Breast epithelium (tissue), 3 donors: ENCODE results near the gene RASGRF2.

Source experiments
- CTCF ChIP-seq, 3 donors: fragments of 450-650 bp; IDR thresholded peaks; one replicate each; pipeline ENCODE4 v1.5.1; 2016 to 2017; ENCODE audit warnings: antibody characterized with exemption in 3 of 3, mild to moderate bottlenecking in 3 of 3, moderate library complexity in 3 of 3
- POLR2A ChIP-seq: fragments of 450-650 bp; IDR thresholded peaks from one replicate; pipeline ENCODE4 v1.6.1; 2016; ENCODE audit warnings: antibody characterized with exemption, mild to moderate bottlenecking, moderate library complexity
- POLR2AphosphoS5 ChIP-seq, 3 donors: sonication (generic); formaldehyde crosslinking; IDR thresholded peaks; one replicate each; pipeline ENCODE4 v1.6.1; 2017; ENCODE audit warnings: antibody characterized with exemption in 3 of 3

DNA sequence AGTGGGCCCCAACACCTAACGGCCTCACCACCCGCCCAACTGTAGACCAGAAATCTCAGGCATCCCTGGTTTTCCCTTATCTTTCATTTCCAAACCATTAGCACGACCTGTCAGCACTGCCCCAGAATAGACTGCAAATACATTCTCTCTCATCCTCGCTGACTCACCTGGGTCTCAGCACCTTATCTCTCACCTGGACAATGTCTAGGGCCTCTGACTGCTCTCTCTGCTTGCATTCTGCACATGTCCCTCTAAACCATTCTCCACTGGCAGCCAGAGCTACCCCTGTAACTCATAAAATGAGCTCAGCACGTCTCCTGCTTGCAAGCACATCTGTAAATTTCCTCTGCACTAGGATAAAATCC is 285.7 kb downstream of the RASGRF2 start:
- TF ChIP-seq CTCF (IDR thresholded peaks at IDR 0.05), result no peak
- no peak for TF ChIP-seq POLR2AphosphoS5 (IDR thresholded peaks at IDR 0.05)
- no peak for TF ChIP-seq POLR2A
